Adrenal gland (tissue), 12 donors: ENCODE measurements around the gene ELP1. TPM values are rescaled to one million over a fixed set of nuclear protein-coding genes. Genes with fewer than 3 reads are reported as not detected.

Source experiments
- DNase-seq, 7 donors: peaks; one replicate each; pipeline ENCODE4 v3.0.0-alpha.2; 2019 to 2020
- H3K27ac ChIP-seq, 5 donors: fragments of 200-600 bp; sonication (generic) in 4 of 5; 1 replicate in 3 of 5; 2 replicates in 2 of 5; pipeline versions ENCODE4 v1.5.1 to v1.8.0; 2016 to 2020; ENCODE audit warnings: mild to moderate bottlenecking in 1 of 5
- H3K27me3 ChIP-seq: fragments of 200-600 bp; 2 replicates; pipeline ENCODE4 v1.8.0; 2021
- H3K36me3 ChIP-seq, 2 donors: fragments of 200-600 bp; replicated peaks in 1 of 2; 1 replicate in 1 of 2; 2 replicates in 1 of 2; pipeline versions ENCODE4 v1.5.1 to v1.8.0; 2018 to 2022
- H3K4me1 ChIP-seq, 2 donors: fragments of 200-600 bp; replicated peaks in 1 of 2; 1 replicate in 1 of 2; 2 replicates in 1 of 2; pipeline versions ENCODE4 v1.5.1 to v1.8.0; 2018 to 2021
- H3K4me3 ChIP-seq, 4 donors: fragments of 200-600 bp; sonication (generic) in 3 of 4; one replicate each; pipeline ENCODE4 v1.5.1; 2016 to 2018
- H3K9me3 ChIP-seq, 3 donors: fragments of 200-600 bp; sonication (generic) in 1 of 3; replicated peaks in 1 of 3; 1 replicate in 2 of 3; 2 replicates in 1 of 3; pipeline versions ENCODE4 v1.5.1 to v1.8.0; 2016 to 2021
- POLR2A ChIP-seq, 2 donors: fragments of 450-650 bp; IDR thresholded peaks; one replicate each; pipeline ENCODE4 v1.6.1; 2017; ENCODE audit warnings: antibody characterized with exemption in 2 of 2, mild to moderate bottlenecking in 2 of 2, moderate library complexity in 1 of 2
- WGBS, 4 donors: extraction: QIAGEN DNeasy Blood & Tissue Kit in 2 of 4; methylation state at CpG; one replicate each; pipeline versions ENCODE4 v1.1.5 to v1.1.7; 2013 to 2017; 5-methylcytosine and 5-hydroxymethylcytosine counted together
- intact Hi-C, 2 donors: fragments of 100-400 bp; cut with DNase I; formaldehyde crosslinking; loops; one replicate each; pipeline versions ENCODE4 v1.14.1 to v1.15.0; 2022 to 2023
- polyA plus RNA-seq, 3 donors: library from polyadenylated mRNA; stranded (reverse); fragments of 200-250 nt in 2 of 3; fragments of 350-450 nt in 1 of 3; fragmentation: Illumina TruSeq in 1 of 3; extraction: RNeasy Lipid Tissue Mini Kit (QIAGEN cat#74804) in 1 of 3; gene quantifications; one replicate each; pipeline ENCODE4 v1.2.3, GENCODE V29; 2013 to 2014
- total RNA-seq, 9 donors: library from RNA; depleted of rRNA in 4 of 9; stranded (reverse); fragments of >200 nt in 4 of 9; fragments of 120-200 nt in 1 of 9; fragmentation: NEBNext Ultra II Directional in 1 of 9; extraction: Animal tissue kit (Norgen Biotek cat#: 25700) in 1 of 9; gene quantifications; one replicate each; pipeline versions ENCODE4 v1.1.0 to v1.2.4, GENCODE V29; 2013 to 2023
- TF ChIP-seq, protein P1 (sequence below), 6 experiments: fragments of 450-650 bp in 4 of 6; fragments of 200-600 bp in 2 of 6; sonication (generic) in 1 of 6; IDR thresholded peaks; 1 replicate in 5 of 6; 2 replicates in 1 of 6; pipeline versions ENCODE4 v1.5.1 to v1.8.0; 2016 to 2021; ENCODE audit warnings: antibody characterized with exemption in 6 of 6, mild to moderate bottlenecking in 2 of 6, moderate library complexity in 1 of 6
- donor health status: healthy with polysubstance abuse.
- donor health status: Bipolar disorder and iron deficiency.
- donor health status: DM: yes; HTN: yes; CAD: no.
- donor health status: DM: no; HTN: no; CAD: no.
- donor health status: DM: no; HTN: no; CAD: no.
- donor health status: DM: yes; HTN: yes; CAD: no.

The ELP1 gene
- total and polyA plus RNA-seq, 12 donors = 54.3 to 768 (median 147) TPM

DNA sequence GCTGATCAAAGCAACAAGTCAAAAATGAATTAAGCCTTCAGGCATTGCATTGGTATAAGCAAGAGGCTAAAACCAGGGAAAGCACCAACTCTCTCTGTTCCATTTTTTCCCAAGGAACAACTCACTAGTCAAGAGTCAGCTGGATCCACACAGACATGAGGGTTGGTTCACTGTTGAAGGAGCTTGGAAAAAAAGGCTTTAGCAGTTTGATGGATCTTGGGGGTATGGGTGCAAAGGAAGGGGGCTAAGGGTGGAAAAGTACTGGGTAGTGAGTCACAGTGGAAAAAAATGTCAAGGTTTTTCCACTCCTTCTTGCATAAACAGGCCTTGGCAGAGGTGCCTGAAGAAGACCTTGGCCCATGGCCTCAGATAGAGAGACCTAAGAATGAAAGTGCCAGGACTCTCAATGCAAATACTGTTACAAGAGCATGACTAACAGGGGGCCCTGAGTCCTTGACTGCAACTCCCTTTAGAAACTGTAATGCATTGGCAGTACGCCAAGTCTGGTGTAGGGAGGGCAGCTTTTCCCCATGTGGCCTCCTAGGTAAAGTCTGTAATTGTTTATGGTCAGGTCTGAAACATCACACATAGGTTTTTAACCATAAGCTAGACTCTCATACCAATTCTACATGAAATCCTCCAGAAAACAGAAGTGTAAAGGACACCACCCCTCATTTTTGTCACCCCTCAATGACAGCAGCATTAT, 48.1 kb downstream of the ELP1 start:
- Histone ChIP-seq H3K27ac (peak overlapping the region; percentile 58 to 79 (median 76)), H3K9me3 (no peaks in the 10 kb centered on the region), H3K4me1 (peaks cover 25 to 31% of the 10 kb centered on the region in 2 donors), H3K27me3 (no peaks in the 10 kb centered on the region), H3K4me3 (peak overlapping the region in 1 of 4 donors; percentile 44), H3K36me3 (peaks cover 0 to 21% of the 10 kb centered on the region in 2 donors)
- WGBS, 4 donors = 25 to 67% (median 42%) methylated on average over 1 of the region's 1 CpG
- DNase-seq = peak; percentile 86 to 96 (median 91)
- TF ChIP-seq, protein P1, sequence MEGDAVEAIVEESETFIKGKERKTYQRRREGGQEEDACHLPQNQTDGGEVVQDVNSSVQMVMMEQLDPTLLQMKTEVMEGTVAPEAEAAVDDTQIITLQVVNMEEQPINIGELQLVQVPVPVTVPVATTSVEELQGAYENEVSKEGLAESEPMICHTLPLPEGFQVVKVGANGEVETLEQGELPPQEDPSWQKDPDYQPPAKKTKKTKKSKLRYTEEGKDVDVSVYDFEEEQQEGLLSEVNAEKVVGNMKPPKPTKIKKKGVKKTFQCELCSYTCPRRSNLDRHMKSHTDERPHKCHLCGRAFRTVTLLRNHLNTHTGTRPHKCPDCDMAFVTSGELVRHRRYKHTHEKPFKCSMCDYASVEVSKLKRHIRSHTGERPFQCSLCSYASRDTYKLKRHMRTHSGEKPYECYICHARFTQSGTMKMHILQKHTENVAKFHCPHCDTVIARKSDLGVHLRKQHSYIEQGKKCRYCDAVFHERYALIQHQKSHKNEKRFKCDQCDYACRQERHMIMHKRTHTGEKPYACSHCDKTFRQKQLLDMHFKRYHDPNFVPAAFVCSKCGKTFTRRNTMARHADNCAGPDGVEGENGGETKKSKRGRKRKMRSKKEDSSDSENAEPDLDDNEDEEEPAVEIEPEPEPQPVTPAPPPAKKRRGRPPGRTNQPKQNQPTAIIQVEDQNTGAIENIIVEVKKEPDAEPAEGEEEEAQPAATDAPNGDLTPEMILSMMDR (IDR thresholded peaks at IDR 0.05) = no peak
- TF ChIP-seq POLR2A (IDR thresholded peaks at IDR 0.05) = peak in 1 of 2 donors; percentile 73
- intact Hi-C loops = no loop called here

DNA sequence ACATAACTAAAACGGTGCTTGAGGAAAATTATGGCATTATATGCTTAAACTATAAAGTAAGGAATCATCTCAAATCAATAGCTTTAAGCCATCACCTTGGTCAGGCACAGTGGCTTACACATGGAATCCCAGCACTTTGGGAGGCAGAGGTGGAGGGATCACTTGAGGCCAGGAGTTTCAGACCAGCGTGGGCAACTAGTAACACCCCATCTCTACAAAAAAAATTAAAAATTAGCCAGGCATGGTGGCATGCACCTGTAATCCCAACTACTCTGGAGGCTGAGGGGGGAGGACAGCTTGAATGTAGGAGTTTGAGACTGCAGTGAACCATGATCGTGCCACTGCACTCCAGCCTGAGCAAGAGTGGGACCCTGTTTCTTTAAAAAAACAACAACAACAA, 49.2 kb downstream of the ELP1 start:
- peaks cover 30% of the 10 kb centered on the region in 2 donors for H3K4me1 ChIP-seq
- no peak for DNase-seq
- H3K4me3 ChIP-seq = peak overlapping the region in 2 of 4 donors; percentile 13 to 44
- H3K36me3 ChIP-seq = peaks cover 0 to 28% of the 10 kb centered on the region in 2 donors
- H3K27ac ChIP-seq = peak overlapping the region in 3 of 5 donors; percentile 58 to 79 (median 79)
- no peak for TF ChIP-seq POLR2A (IDR thresholded peaks at IDR 0.05)
- TF ChIP-seq, protein P1 (IDR thresholded peaks at IDR 0.05) = no peak
- WGBS, 4 donors = 48 to 62% (median 61%) methylated on average over 3 of the region's 3 CpGs
- H3K9me3 ChIP-seq = no peaks in the 10 kb centered on the region
- intact Hi-C loops = no loop called here
- no peaks in the 10 kb centered on the region for H3K27me3 ChIP-seq

DNA sequence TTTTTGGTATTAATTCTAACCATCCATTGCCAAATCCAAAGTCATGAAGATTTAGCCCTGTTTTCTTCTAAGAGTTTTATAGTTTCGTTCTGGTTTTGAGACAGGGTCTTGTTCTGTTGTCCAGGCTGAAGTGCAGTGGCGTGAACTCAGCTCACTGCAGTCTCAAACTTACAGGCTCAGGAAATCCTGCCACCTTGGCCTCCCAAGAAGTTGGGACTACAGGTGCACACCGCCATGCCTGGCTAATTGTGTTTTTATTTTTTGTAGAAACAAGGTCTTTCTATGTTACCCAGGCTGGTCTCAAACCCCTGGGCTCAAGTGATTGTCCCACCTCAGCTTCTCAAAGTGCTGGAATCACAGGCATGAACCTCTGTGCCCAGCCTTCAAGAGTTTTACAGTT, 50.8 kb downstream of the ELP1 start:
- Histone ChIP-seq H3K4me1 (peaks cover 21 to 25% of the 10 kb centered on the region in 2 donors), H3K9me3 (no peaks in the 10 kb centered on the region), H3K27ac (peak overlapping the region in 2 of 5 donors; percentile 79), H3K36me3 (peaks cover 0 to 44% of the 10 kb centered on the region in 2 donors), H3K27me3 (no peaks in the 10 kb centered on the region), H3K4me3 (peak overlapping the region in 2 of 4 donors; percentile 13 to 44)
- intact Hi-C loops = no loop called here
- no peak for DNase-seq
- WGBS, 4 donors = 74 to 89% (median 82%) methylated on average over 3 of the region's 3 CpGs
- TF ChIP-seq, protein P1 (IDR thresholded peaks at IDR 0.05) = no peak
- no peak for TF ChIP-seq POLR2A (IDR thresholded peaks at IDR 0.05)

DNA sequence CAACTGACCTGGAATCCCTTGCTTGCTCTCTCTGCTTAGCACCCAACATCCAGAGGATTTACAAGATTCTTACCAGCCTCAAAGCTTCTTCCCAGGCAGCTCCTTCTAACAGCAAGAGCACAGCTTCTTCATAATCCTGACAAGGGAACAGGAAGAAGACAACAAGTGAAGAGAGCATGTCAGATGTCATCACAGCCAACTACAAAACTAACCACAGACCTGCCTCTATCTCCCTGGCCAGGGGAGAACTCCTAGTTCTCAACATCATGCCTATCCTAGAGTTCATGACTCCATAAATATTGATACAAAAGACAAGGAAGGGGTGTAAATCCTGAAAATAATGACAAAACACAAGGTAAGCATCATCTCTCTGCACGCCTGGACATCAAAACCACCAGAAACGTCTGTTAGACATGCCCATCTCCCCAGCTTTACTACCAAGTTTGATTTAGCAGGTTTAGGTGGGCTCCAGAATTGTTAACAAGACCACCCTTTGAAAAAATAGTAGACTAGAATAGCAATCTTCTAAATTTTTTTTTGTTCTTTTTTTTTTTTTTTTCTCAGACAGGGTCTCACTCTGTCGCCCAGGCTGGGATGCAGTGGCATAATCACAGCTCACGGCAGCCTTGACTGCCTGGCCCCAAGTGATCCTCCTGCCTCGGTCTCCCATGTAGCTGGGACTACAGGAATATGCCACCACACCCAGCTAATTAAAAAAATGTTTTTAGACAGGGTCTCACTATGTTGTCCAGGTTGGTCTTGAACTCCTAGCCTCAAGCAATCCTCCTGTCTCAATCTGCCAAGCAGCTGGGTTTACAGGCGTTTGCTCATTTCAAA, 51.7 kb downstream of the ELP1 start:
- TF ChIP-seq, protein P1 (IDR thresholded peaks at IDR 0.05) = no peak
- TF ChIP-seq POLR2A (IDR thresholded peaks at IDR 0.05) = peak in 1 of 2 donors; percentile 7
- no peak for DNase-seq
- 79 to 88% (median 86%) methylated on average over 6 of the region's 6 CpGs for WGBS, 4 donors
- no peaks in the 10 kb centered on the region for H3K27me3 ChIP-seq
- H3K4me3 ChIP-seq = peak overlapping the region in 1 of 4 donors; percentile 44
- no peaks in the 10 kb centered on the region for H3K9me3 ChIP-seq
- intact Hi-C loops = no loop called here
- peaks cover 21 to 25% of the 10 kb centered on the region in 2 donors for H3K4me1 ChIP-seq
- H3K27ac ChIP-seq = peak overlapping the region in 1 of 5 donors; percentile 79
- peaks cover 0 to 52% of the 10 kb centered on the region in 2 donors for H3K36me3 ChIP-seq
